Spinal cord (tissue), 10 donors: ENCODE data around the gene SMPDL3B. TPM values are rescaled to one million over a fixed set of nuclear protein-coding genes. Genes with fewer than 3 reads are reported as not detected.

Experiments
- DNase-seq, 6 donors: peaks; one replicate each; pipeline versions ENCODE4 v3.0.0 to v3.0.0-alpha.2; 2013 to 2015; ENCODE audit warnings: low spot score in 6 of 6, low read depth in 4 of 6
- H3K27ac ChIP-seq: one replicate; pipeline ENCODE4 v1.5.1; 2013; ENCODE audit warnings: low read depth, low read length, control low read depth
- H3K27me3 ChIP-seq: one replicate; pipeline ENCODE4 v1.6.1; 2013; ENCODE audit warnings: low read length; ENCODE audit not compliant: control insufficient read depth, insufficient read depth
- H3K36me3 ChIP-seq: one replicate; pipeline ENCODE4 v1.6.1; 2013; ENCODE audit warnings: low read length; ENCODE audit not compliant: control insufficient read depth, insufficient read depth
- H3K4me1 ChIP-seq: one replicate; pipeline ENCODE4 v1.6.1; 2013; ENCODE audit warnings: low read length; ENCODE audit not compliant: control insufficient read depth, insufficient read depth
- H3K4me3 ChIP-seq: one replicate; pipeline ENCODE4 v1.5.1; 2013; ENCODE audit warnings: low read depth, low read length, control low read depth
- H3K9me3 ChIP-seq: one replicate; pipeline ENCODE4 v1.6.1; 2013; ENCODE audit warnings: low read length; ENCODE audit not compliant: control insufficient read depth, insufficient read depth
- WGBS: methylation state at CpG from one replicate; pipeline ENCODE4 v1.1.5; 2013; ENCODE audit warnings: missing lambda C conversion rate; ENCODE audit not compliant: insufficient coverage; 5-methylcytosine and 5-hydroxymethylcytosine counted together
- polyA plus RNA-seq, 2 donors: library from polyadenylated mRNA; unstranded; fragments of 120-200 nt; gene quantifications; one replicate each; pipeline ENCODE4 v1.2.1, GENCODE V29; 2013; ENCODE audit not compliant: insufficient read length in 2 of 2
- total RNA-seq, 2 donors: library from RNA; depleted of rRNA in 1 of 2; stranded (reverse); fragments of 120-200 nt in 1 of 2; fragments of >200 nt in 1 of 2; gene quantifications; one replicate each; pipeline versions ENCODE4 v1.2.3 to v1.2.4, GENCODE V29; 2013 to 2014
- donor health status: healthy.

Gene SMPDL3B
- total and polyA plus RNA-seq, 4 donors = 0.89 to 2.5 (median 1.2) TPM

DNA sequence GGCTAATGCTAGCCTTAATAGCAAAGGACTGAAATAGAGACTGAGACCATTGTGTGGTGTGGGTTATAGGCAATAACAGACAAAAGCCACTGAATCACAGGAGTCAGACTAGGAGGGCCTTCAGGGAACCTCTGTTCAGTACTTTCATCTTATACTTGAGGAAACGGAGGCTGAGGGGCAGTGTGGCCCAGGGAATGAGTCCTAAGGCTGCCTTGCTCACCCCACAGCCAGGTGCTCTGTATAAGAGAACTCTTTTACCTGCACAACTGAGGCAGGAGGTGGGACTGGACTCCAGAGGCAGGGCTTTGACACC, 2.7 kb downstream of the SMPDL3B start:
- Histone ChIP-seq H3K4me3 (no peak overlapping the region), H3K27ac (no peak overlapping the region), H3K27me3 (peaks cover 10% of the 10 kb centered on the region), H3K9me3 (no peaks in the 10 kb centered on the region), H3K4me1 (peaks cover 8% of the 10 kb centered on the region), H3K36me3 (no peaks in the 10 kb centered on the region)
- no CpG with 5 or more reads among the region's 1 CpG for WGBS
- no peak for DNase-seq

DNA sequence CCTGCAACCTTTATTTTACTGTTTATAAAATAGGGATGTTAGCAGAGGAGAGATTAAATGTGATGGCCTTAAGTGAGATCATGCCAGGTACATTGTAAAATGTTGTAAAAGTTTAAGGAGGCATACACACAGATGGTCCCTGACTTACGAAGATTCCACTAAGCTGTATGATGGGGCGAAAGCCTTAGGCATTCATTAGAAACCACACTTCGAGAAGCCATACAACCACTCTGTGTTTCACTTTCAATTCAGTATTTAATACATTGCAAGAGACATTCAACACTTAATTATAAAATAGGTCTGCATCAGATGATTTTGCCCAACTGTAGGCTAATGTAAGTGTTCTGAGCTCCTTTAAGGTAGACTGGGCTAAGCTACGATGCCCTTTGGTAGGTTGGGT, 3.7 kb downstream of the SMPDL3B start:
- no peak for DNase-seq

DNA sequence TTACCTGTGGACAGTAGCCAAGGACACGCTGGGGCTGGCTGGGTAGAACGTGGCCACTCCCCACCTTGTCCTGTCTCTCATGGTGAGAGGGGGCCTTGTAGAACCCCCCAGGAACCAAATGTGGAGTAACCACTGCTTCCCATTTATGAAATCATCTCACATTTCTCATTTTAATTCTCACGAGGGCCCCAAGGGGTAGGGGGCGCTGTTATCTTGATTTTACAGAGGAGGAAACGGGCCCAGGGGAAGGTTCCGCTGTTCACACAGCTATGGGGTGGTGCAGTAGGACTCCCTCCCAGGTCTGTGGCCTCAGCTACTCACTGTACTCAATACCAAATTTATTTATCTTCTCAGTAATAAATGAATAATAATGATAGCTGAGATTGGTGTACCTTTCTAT, 5.5 kb downstream of the SMPDL3B start:
- WGBS = 67% methylated on average over 2 of the region's 6 CpGs
- no peak overlapping the region for H3K27ac ChIP-seq
- H3K36me3 ChIP-seq = no peaks in the 10 kb centered on the region
- H3K4me1 ChIP-seq = peaks cover 1% of the 10 kb centered on the region
- DNase-seq = no peak
- no peak overlapping the region for H3K4me3 ChIP-seq
- H3K27me3 ChIP-seq = peaks cover 3% of the 10 kb centered on the region
- H3K9me3 ChIP-seq = no peaks in the 10 kb centered on the region

More for the DNA sequence above, 3.7 kb downstream of the SMPDL3B start:
- H3K9me3 ChIP-seq = no peaks in the 10 kb centered on the region
- H3K27ac ChIP-seq = no peak overlapping the region
- peaks cover 10% of the 10 kb centered on the region for H3K27me3 ChIP-seq
- H3K4me3 ChIP-seq = no peak overlapping the region
- H3K4me1 ChIP-seq = peaks cover 8% of the 10 kb centered on the region
- H3K36me3 ChIP-seq = no peaks in the 10 kb centered on the region
- WGBS = no CpG with 5 or more reads among the region's 4 CpGs

DNA sequence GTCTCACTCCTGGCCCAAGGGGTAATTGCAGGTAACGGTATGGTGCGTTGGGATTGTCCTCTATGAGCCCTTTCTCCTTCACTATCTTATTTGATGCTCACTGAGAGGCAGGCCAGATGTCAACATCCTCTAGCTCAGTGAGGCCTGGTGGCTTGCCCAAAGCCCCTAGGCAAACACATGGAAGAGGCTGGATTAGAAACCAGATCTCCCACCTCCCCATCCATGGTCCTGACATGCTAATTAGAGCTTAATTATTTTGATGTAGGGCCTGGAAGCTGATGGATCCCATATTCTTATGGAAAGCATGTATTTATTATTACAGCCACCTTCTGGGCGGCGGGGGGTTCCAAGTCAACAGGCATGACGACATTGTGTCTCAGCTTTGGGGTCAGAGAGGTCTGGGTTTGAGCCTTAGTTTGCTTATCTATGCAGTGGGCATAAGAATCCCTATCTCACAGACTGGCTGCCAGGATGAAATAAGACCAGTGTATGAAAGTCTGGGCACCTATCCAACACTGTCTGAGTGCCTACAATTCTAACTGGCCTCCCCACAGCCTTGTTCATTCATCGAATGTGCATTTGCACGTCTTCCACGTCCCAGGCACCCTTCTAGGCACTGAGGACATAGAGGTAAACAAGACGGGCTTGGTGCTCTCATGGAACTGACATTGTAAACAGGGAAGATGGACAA, 6.2 kb downstream of the SMPDL3B start:
- 64% methylated on average over 6 of the region's 9 CpGs for WGBS
- no peaks in the 10 kb centered on the region for H3K27me3 ChIP-seq

DNA sequence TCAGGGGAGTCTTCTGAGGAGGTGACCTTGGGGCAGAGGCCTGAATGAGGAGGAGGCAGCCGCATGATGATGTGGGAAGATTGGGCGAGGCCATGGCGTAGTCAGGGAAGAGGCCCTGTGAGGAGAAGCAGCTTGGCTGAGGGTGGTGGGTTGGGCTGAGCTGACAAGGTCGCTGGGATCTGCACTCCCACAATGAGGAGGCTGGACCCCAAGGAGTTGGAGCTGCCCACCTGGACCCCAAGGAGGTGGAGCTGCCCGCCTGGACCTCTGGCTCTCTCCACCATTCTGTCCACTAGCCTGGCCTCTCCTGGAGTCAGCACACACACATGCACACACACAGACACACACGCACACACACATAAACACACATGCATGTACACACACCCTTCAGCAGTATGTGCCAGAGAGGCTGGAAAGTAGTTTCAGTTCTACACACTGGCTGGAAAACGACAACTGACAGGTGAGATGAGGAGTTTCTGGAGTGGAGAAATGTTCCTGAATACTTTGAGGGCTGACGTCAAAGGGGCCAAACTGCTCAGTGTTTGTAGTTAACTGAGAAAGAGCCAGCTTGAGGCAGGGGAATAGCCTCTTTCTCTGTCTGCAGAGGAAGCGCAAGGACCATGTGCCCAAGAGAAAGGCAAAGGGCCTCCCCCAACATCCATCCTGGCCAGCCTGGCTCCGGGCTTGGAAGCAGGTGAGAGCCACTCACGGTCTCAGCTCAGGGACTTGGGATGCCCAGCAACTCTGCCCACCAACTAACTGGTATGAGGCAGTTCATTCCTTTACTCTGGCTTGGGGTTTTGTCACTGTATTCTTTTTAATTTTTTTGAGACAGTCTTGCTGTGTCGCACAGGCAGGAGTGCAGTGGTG, 7.1 kb downstream of the SMPDL3B start:
- no peaks in the 10 kb centered on the region for H3K9me3 ChIP-seq
- no peak overlapping the region for H3K27ac ChIP-seq
- H3K27me3 ChIP-seq = no peaks in the 10 kb centered on the region
- H3K36me3 ChIP-seq = peaks cover 4% of the 10 kb centered on the region
- WGBS = 92% methylated on average over 10 of the region's 12 CpGs
- H3K4me3 ChIP-seq = no peak overlapping the region
- no peaks in the 10 kb centered on the region for H3K4me1 ChIP-seq
- no peak for DNase-seq

More for the DNA sequence above, 6.2 kb downstream of the SMPDL3B start:
- Histone ChIP-seq H3K4me1 (no peaks in the 10 kb centered on the region), H3K4me3 (no peak overlapping the region), H3K9me3 (no peaks in the 10 kb centered on the region), H3K36me3 (peaks cover 4% of the 10 kb centered on the region), H3K27ac (no peak overlapping the region)
- DNase-seq = no peak

DNA sequence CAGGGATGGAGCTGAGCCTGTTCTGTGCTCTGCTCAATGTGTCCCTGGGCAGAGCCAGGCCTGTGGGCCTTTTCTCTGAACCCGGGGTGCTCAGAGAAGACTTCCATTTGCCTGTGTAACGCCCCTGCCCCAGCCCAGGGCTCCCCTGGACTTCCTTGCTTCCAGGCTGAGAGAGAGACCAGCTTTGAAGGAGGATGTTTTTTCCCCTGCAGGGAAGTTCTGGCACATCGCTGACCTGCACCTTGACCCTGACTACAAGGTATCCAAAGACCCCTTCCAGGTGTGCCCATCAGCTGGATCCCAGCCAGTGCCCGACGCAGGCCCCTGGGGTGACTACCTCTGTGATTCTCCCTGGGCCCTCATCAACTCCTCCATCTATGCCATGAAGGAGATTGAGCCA, 10.2 kb downstream of the SMPDL3B start:
- Histone ChIP-seq H3K9me3 (no peaks in the 10 kb centered on the region), H3K27ac (no peak overlapping the region), H3K36me3 (peaks cover 4% of the 10 kb centered on the region), H3K27me3 (no peaks in the 10 kb centered on the region), H3K4me1 (no peaks in the 10 kb centered on the region), H3K4me3 (no peak overlapping the region)
- no peak for DNase-seq
- 85% methylated on average over 5 of the region's 5 CpGs for WGBS

DNA sequence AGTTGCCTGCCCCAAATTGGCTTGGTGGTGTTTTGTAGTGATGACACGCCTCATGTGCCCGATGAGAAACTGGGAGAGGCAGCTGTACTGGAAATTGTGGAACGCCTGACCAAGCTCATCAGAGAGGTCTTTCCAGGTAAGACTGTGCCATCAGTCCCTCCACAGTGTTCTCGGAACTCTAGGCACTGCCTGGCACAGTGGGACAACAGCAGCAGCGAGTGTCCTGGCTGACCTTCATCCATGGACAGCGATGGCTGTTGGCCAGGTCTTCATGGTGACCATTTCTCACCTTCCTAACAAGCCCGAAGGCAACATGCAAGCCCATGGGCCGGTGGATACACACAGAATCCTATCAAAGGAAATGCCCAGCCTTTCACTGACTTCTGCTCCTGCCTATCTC, 14.2 kb downstream of the SMPDL3B start:
- Histone ChIP-seq H3K9me3 (no peaks in the 10 kb centered on the region), H3K4me1 (no peaks in the 10 kb centered on the region), H3K4me3 (no peak overlapping the region), H3K36me3 (peaks cover 4% of the 10 kb centered on the region), H3K27ac (no peak overlapping the region), H3K27me3 (no peaks in the 10 kb centered on the region)
- 94% methylated on average over 8 of the region's 8 CpGs for WGBS
- no peak for DNase-seq

DNA sequence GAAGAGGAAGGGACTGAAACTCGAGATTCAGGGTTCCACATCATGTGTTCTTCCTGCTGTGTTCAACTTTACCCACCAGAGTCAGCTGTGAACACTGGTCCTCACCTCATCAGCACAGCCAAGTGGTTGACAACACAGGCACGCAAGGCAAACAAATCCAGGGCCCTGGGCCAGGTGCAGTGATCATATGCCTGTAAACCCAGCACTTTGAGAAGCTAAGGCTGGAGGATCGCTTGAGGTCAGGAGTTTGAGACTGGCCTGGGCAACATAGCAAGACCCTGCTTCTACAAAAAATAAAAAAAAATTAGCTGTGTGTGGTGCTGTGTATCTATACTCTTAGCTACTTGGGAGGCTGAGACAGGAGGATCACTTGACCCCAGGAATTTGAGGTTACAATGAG, 16.6 kb downstream of the SMPDL3B start:
- Histone ChIP-seq H3K9me3 (no peaks in the 10 kb centered on the region), H3K4me1 (no peaks in the 10 kb centered on the region), H3K27me3 (no peaks in the 10 kb centered on the region), H3K36me3 (no peaks in the 10 kb centered on the region), H3K4me3 (no peak overlapping the region), H3K27ac (no peak overlapping the region)
- 67% methylated on average over 1 of the region's 3 CpGs for WGBS
- no peak for DNase-seq

DNA sequence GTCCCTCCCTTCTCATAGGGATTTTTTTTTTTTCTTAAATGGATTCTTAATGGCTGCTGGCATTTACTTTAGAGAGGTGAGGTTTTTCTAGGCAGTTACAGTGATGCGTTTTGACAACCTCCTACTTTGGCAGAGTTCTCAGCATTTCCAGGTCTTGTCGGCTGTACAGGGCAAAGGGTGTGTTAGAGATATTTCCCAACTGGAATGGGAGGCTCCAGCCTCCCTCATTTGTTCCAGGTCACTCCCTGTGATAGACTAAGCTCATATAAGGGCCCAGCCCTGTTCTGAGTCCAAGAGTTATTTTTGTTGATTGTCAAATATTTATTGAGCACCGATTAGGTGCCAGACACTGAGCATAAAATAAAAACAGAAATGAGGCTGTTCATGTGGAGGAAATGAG, 17.3 kb downstream of the SMPDL3B start:
- Histone ChIP-seq H3K4me1 (no peaks in the 10 kb centered on the region), H3K4me3 (no peak overlapping the region), H3K27me3 (no peaks in the 10 kb centered on the region), H3K27ac (no peak overlapping the region), H3K36me3 (no peaks in the 10 kb centered on the region), H3K9me3 (no peaks in the 10 kb centered on the region)
- no peak for DNase-seq
- 100% methylated on average over 1 of the region's 3 CpGs for WGBS

DNA sequence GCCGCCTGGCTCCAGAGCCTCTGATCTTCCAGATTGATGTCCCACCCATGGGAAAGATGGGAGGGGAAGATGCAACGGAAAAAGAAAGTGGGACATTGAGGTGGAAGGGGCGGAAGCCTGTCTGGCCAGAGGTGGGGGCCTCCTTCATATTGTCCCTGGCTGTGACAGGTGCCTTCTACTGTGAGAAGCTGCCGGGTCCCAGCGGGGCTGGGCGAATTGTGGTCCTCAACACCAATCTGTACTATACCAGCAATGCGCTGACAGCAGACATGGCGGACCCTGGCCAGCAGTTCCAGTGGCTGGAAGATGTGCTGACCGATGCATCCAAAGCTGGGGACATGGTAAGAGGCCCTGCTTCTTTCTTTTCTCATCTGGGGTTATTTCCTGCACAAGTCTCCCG, 19.4 kb downstream of the SMPDL3B start:
- Histone ChIP-seq H3K4me1 (peaks cover 10% of the 10 kb centered on the region), H3K9me3 (no peaks in the 10 kb centered on the region), H3K27me3 (no peaks in the 10 kb centered on the region), H3K4me3 (no peak overlapping the region), H3K36me3 (peaks cover 7% of the 10 kb centered on the region), H3K27ac (no peak overlapping the region)
- no peak for DNase-seq
- WGBS = 94% methylated on average over 7 of the region's 10 CpGs
